Peyer's patch (tissue), 4 donors: ENCODE measurements around the gene PTPN22.

ENCODE experiments used
- POLR2A ChIP-seq, 2 donors: fragments of 450-650 bp; IDR thresholded peaks; one replicate each; pipeline ENCODE4 v1.5.1; 2017; ENCODE audit warnings: antibody characterized with exemption in 2 of 2, mild to moderate bottlenecking in 2 of 2, moderate library complexity in 2 of 2
- TF ChIP-seq, protein P1 (sequence below), 6 experiments: fragments of 450-650 bp in 4 of 6; fragments of 200-600 bp in 2 of 6; sonication (generic) in 1 of 6; IDR thresholded peaks; one replicate each; pipeline ENCODE4 v1.5.1; 2017 to 2019; ENCODE audit warnings: antibody characterized with exemption in 6 of 6, mild to moderate bottlenecking in 3 of 6, moderate library complexity in 1 of 6

- TF ChIP-seq, protein P1, sequence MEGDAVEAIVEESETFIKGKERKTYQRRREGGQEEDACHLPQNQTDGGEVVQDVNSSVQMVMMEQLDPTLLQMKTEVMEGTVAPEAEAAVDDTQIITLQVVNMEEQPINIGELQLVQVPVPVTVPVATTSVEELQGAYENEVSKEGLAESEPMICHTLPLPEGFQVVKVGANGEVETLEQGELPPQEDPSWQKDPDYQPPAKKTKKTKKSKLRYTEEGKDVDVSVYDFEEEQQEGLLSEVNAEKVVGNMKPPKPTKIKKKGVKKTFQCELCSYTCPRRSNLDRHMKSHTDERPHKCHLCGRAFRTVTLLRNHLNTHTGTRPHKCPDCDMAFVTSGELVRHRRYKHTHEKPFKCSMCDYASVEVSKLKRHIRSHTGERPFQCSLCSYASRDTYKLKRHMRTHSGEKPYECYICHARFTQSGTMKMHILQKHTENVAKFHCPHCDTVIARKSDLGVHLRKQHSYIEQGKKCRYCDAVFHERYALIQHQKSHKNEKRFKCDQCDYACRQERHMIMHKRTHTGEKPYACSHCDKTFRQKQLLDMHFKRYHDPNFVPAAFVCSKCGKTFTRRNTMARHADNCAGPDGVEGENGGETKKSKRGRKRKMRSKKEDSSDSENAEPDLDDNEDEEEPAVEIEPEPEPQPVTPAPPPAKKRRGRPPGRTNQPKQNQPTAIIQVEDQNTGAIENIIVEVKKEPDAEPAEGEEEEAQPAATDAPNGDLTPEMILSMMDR (IDR thresholded peaks at IDR 0.05): no peak
- TF ChIP-seq POLR2A (IDR thresholded peaks at IDR 0.05): no peak
Observed at GRCh38 chr1:113821916-113822315, 49.6 kb downstream of the PTPN22 start.
